Measurements from ENCODE around the gene ATP2B1. TPM values are rescaled to one million over a fixed set of nuclear protein-coding genes. Genes with fewer than 3 reads are reported as not detected.

The ATP2B1 gene
- total RNA-seq, 1 donor from 2014 or later = 105 TPM

DNA sequence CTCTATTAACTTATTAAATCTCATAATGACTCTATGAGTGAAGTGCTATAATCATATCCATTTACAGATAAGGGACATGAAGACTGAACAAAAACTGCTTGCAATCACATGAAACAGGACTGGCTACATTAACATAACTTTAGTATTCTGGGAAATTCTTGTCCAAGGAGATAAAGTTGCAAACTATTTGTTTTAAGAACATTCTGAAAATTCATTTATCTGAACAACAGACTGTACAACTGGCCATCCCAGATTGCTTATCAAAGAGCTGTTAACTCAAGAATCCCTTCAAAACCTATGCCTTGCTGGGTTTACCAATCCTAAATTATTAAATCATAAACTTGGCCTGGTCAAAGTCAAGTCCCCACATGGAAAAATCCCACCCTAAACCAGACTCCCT, 143.6 kb downstream of the ATP2B1 start:
- no peak overlapping the region for H3K27ac Mint-ChIP-seq
- H3K4me1 Mint-ChIP-seq (ENCODE audit: low read depth) = peaks cover 28% of the 10 kb centered on the region
- no peaks in the 10 kb centered on the region for H3K27me3 Mint-ChIP-seq
- no peak for DNase-seq (ENCODE audit: low spot score, unreplicated experiment)
- H3K36me3 Mint-ChIP-seq (ENCODE audit: insufficient read depth) = no peaks in the 10 kb centered on the region
- no peaks in the 10 kb centered on the region for H3K9me3 Mint-ChIP-seq (ENCODE audit: low read depth)
- H3K4me3 Mint-ChIP-seq (ENCODE audit: low read depth) = no peak overlapping the region
- TF ChIP-seq, protein P1, sequence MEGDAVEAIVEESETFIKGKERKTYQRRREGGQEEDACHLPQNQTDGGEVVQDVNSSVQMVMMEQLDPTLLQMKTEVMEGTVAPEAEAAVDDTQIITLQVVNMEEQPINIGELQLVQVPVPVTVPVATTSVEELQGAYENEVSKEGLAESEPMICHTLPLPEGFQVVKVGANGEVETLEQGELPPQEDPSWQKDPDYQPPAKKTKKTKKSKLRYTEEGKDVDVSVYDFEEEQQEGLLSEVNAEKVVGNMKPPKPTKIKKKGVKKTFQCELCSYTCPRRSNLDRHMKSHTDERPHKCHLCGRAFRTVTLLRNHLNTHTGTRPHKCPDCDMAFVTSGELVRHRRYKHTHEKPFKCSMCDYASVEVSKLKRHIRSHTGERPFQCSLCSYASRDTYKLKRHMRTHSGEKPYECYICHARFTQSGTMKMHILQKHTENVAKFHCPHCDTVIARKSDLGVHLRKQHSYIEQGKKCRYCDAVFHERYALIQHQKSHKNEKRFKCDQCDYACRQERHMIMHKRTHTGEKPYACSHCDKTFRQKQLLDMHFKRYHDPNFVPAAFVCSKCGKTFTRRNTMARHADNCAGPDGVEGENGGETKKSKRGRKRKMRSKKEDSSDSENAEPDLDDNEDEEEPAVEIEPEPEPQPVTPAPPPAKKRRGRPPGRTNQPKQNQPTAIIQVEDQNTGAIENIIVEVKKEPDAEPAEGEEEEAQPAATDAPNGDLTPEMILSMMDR (IDR thresholded peaks at IDR 0.05; ENCODE audit: unreplicated experiment) = no peak

DNA sequence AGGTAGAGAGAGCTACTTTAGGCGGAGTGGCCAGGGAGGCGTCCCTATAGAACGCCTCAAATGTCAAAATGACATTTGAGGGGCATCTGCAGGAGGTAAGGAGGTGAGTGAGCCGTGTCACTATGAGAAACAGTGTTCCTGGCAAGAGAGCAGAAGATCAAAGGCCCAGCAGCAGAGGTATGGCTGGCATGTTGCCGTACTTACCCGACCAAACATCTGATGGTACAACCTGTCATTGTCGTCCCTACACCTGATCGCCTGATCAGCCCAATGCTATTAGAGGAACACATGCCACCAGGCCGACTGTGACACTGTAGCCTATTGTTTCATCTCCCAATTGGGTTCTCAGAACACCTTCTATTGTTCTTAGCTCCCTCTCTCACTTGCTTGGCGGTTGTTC, 148.9 kb downstream of the ATP2B1 start:
- Mint-ChIP-seq H3K9me3 (ENCODE audit: low read depth) (peaks cover 4% of the 10 kb centered on the region), H3K27ac (no peak overlapping the region), H3K4me3 (ENCODE audit: low read depth) (no peak overlapping the region), H3K4me1 (ENCODE audit: low read depth) (peaks cover 7% of the 10 kb centered on the region), H3K27me3 (no peaks in the 10 kb centered on the region), H3K36me3 (ENCODE audit: insufficient read depth) (peaks cover 2% of the 10 kb centered on the region)
- TF ChIP-seq, protein P1 (IDR thresholded peaks at IDR 0.05; ENCODE audit: unreplicated experiment) = no peak
- DNase-seq (ENCODE audit: low spot score, unreplicated experiment) = no peak

DNA sequence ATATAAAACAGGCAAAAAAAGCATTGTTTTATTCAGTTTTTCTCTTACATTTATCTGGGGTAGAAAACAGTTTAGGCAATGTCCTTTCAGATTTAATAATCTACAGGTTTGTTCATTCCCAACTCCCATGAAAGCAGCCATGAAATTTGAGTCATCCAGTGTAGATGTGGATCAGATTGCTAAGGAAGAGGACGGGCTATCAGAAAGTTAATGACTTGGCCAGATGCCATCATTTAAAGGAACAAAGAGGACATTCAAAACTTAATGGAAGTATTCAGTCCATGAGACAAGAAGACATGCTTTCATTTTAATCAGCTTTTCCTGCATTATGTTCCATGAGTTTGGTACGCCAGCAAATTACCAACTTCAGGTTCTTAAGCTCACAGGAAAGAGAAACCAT, 151.7 kb downstream of the ATP2B1 start:
- Mint-ChIP-seq H3K9me3 (ENCODE audit: low read depth) (peaks cover 10% of the 10 kb centered on the region), H3K27ac (no peak overlapping the region), H3K27me3 (no peaks in the 10 kb centered on the region), H3K4me3 (ENCODE audit: low read depth) (no peak overlapping the region), H3K4me1 (ENCODE audit: low read depth) (no peaks in the 10 kb centered on the region), H3K36me3 (ENCODE audit: insufficient read depth) (peaks cover 7% of the 10 kb centered on the region)
- DNase-seq (ENCODE audit: low spot score, unreplicated experiment) = no peak
- TF ChIP-seq, protein P1 (IDR thresholded peaks at IDR 0.05; ENCODE audit: unreplicated experiment) = no peak

DNA sequence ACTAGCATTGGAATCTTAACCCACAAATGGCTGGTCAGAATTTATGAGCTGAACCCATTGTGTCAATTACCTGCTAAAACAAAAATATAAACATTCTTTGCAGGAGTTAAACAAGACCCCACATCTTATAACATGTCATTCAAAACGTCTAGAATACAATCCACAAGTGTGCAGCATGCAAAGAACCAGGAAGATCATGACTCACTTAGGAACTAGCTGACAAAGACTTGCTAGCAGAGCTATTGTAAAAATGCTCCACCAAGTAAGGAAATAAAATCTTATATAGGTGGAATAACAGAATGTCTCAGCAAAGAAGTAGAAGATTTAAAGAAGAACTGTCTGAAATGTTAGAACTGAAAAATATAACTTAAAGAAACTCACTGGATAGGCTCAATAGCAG, 156.3 kb downstream of the ATP2B1 start:
- Mint-ChIP-seq H3K36me3 (ENCODE audit: insufficient read depth) (peaks cover 7% of the 10 kb centered on the region), H3K9me3 (ENCODE audit: low read depth) (peaks cover 10% of the 10 kb centered on the region), H3K4me3 (ENCODE audit: low read depth) (no peak overlapping the region), H3K27me3 (no peaks in the 10 kb centered on the region), H3K27ac (no peak overlapping the region), H3K4me1 (ENCODE audit: low read depth) (no peaks in the 10 kb centered on the region)
- TF ChIP-seq, protein P1 (IDR thresholded peaks at IDR 0.05; ENCODE audit: unreplicated experiment) = no peak
- no peak for DNase-seq (ENCODE audit: low spot score, unreplicated experiment)

DNA sequence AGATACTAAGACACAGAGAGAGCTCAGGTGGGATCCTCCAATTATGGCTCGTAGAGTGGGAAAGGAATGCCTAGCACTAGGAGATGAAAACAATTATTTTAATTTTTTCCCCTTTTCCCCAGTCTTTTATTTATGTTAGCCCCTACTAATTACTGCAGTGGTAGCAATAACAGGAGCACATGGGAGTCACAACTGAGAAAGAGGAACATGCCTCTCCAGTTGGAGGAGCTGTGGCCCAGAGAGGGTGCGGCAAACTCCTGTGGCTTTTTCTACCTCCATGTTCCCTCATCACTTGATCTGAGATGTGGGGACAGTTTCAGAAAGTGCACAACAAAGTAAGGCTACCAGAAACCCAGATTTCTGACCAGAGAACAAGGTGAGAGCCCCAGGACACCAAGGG, 156.9 kb downstream of the ATP2B1 start:
- Mint-ChIP-seq H3K4me3 (ENCODE audit: low read depth) (no peak overlapping the region), H3K4me1 (ENCODE audit: low read depth) (no peaks in the 10 kb centered on the region)

More for the DNA sequence above, 156.9 kb downstream of the ATP2B1 start:
- H3K27ac Mint-ChIP-seq = no peak overlapping the region
- peaks cover 7% of the 10 kb centered on the region for H3K36me3 Mint-ChIP-seq (ENCODE audit: insufficient read depth)
- H3K27me3 Mint-ChIP-seq = no peaks in the 10 kb centered on the region
- TF ChIP-seq, protein P1 (IDR thresholded peaks at IDR 0.05; ENCODE audit: unreplicated experiment) = no peak
- peaks cover 10% of the 10 kb centered on the region for H3K9me3 Mint-ChIP-seq (ENCODE audit: low read depth)
- DNase-seq (ENCODE audit: low spot score, unreplicated experiment) = no peak
